Activated naive CD8-positive, alpha-beta T cell treated with anti-CD3 and anti-CD28 coated beads, Interleukin-2, amount 50 U/mL, for 16 hours (primary cell): Measurements from ENCODE around the gene CDCA4.
A peak's percentile ranks its signal among the peaks of the same experiment; 100 is the strongest.

Experiments used
- DNase-seq: peaks from one replicate; pipeline ENCODE4 v3.0.0-alpha.2; 2020; ENCODE audit warnings: low read depth, low spot score

Gene CDCA4

GRCh38 chr14:104976198-104977007 lies 44.5 kb downstream of the CDCA4 start:
- peak; percentile 74 for DNase-seq

GRCh38 chr14:104975481-104976197 lies 45.2 kb downstream of the CDCA4 start:
- no peak for DNase-seq

GRCh38 chr14:104974665-104975390 lies 46.1 kb downstream of the CDCA4 start:
- no peak for DNase-seq

GRCh38 chr14:104974146-104974541 lies 46.7 kb downstream of the CDCA4 start:
- no peak for DNase-seq

GRCh38 chr14:104973385-104974145 lies 47.3 kb downstream of the CDCA4 start:
- no peak for DNase-seq

- DNase-seq: no peak
Measured at GRCh38 chr14:104973135-104973384, 47.8 kb downstream of the CDCA4 start.

- DNase-seq: no peak
Measured at GRCh38 chr14:104972301-104973134, 48.4 kb downstream of the CDCA4 start.

GRCh38 chr14:104971447-104972240 lies 49.2 kb downstream of the CDCA4 start:
- DNase-seq: no peak

GRCh38 chr14:104970231-104971068 lies 50.4 kb downstream of the CDCA4 start:
- DNase-seq: no peak

- DNase-seq: no peak
Measured at GRCh38 chr14:104969741-104970230, 51.1 kb downstream of the CDCA4 start.

- DNase-seq: no peak
Measured at GRCh38 chr14:104968541-104969401, 52.1 kb downstream of the CDCA4 start.

- DNase-seq: no peak
Measured at GRCh38 chr14:104968153-104968527, 52.7 kb downstream of the CDCA4 start.

- no peak for DNase-seq
Measured at GRCh38 chr14:104967386-104968152, 53.3 kb downstream of the CDCA4 start.

GRCh38 chr14:104966981-104967385 lies 53.9 kb downstream of the CDCA4 start:
- no peak for DNase-seq

- DNase-seq: no peak
Measured at GRCh38 chr14:104966261-104966865, 54.5 kb downstream of the CDCA4 start.

GRCh38 chr14:104965561-104966231 lies 55.2 kb downstream of the CDCA4 start:
- no peak for DNase-seq
